HEK293 (cell line): Measurements from ENCODE around the gene RGS11.
A peak's percentile ranks its signal among the peaks of the same experiment; 100 is the strongest.

Experiments used
- EGR2 ChIP-seq: fragments of 450-650 bp; formaldehyde crosslinking; IDR thresholded peaks from 2 replicates; pipeline ENCODE4 v1.5.1; 2016; ENCODE audit warnings: low read depth, missing biosample characterization, missing genetic modification characterization
- FEZF1 ChIP-seq: fragments of 450-650 bp; formaldehyde crosslinking; IDR thresholded peaks from 2 replicates; pipeline ENCODE4 v1.5.1; 2016; ENCODE audit warnings: missing biosample characterization, missing genetic modification characterization
- GLIS1 ChIP-seq: fragments of 450-650 bp; formaldehyde crosslinking; IDR thresholded peaks from 2 replicates; pipeline ENCODE4 v1.5.1; 2016; ENCODE audit warnings: missing biosample characterization, missing genetic modification characterization
- HIC1 ChIP-seq: fragments of 450-650 bp; formaldehyde crosslinking; IDR thresholded peaks from 2 replicates; pipeline ENCODE4 v1.5.1; 2016; ENCODE audit warnings: missing biosample characterization, missing genetic modification characterization
- KLF1 ChIP-seq: fragments of 450-650 bp; formaldehyde crosslinking; IDR thresholded peaks from 2 replicates; pipeline ENCODE4 v1.5.1; 2016; ENCODE audit warnings: missing biosample characterization, missing genetic modification characterization
- KLF10 ChIP-seq: fragments of 450-650 bp; IDR thresholded peaks from 2 replicates; pipeline ENCODE4 v1.5.1; 2018; ENCODE audit warnings: missing biosample characterization, mild to moderate bottlenecking, missing genetic modification characterization
- KLF16 ChIP-seq: fragments of 450-650 bp; formaldehyde crosslinking; IDR thresholded peaks from 2 replicates; pipeline ENCODE4 v1.5.1; 2017; ENCODE audit warnings: missing biosample characterization, missing genetic modification characterization
- KLF9 ChIP-seq: fragments of 450-650 bp; formaldehyde crosslinking; IDR thresholded peaks from 2 replicates; pipeline ENCODE4 v1.5.1; 2016; ENCODE audit warnings: missing biosample characterization, missing genetic modification characterization, low read depth
- OVOL3 ChIP-seq: fragments of 450-650 bp; formaldehyde crosslinking; IDR thresholded peaks from 2 replicates; pipeline ENCODE4 v1.5.1; 2016; ENCODE audit warnings: missing biosample characterization, missing genetic modification characterization
- PBX3 ChIP-seq: sonication (generic); formaldehyde crosslinking; IDR thresholded peaks from 2 replicates; pipeline ENCODE4 v1.8.1; 2022; ENCODE audit warnings: mild to moderate bottlenecking, moderate library complexity, missing genetic modification reagents
- PRDM1 ChIP-seq: fragments of 450-650 bp; formaldehyde crosslinking; IDR thresholded peaks from 2 replicates; pipeline ENCODE4; 2016; ENCODE audit warnings: missing biosample characterization, missing genetic modification characterization
- PRDM4 ChIP-seq: fragments of 450-650 bp; formaldehyde crosslinking; IDR thresholded peaks from 2 replicates; pipeline ENCODE4 v1.5.1; 2017; ENCODE audit warnings: missing biosample characterization, missing genetic modification characterization
- ZBTB11 ChIP-seq: fragments of 450-650 bp; formaldehyde crosslinking; conservative IDR thresholded peaks from 2 replicates; pipeline ENCODE4 v1.5.1; 2016; ENCODE audit warnings: low read depth, missing biosample characterization, missing genetic modification characterization
- ZBTB48 ChIP-seq: fragments of 450-650 bp; formaldehyde crosslinking; IDR thresholded peaks from 2 replicates; pipeline ENCODE4 v1.5.1; 2016; ENCODE audit warnings: missing biosample characterization, missing genetic modification characterization
- ZEB2 ChIP-seq: fragments of 450-650 bp; formaldehyde crosslinking; IDR thresholded peaks from 2 replicates; pipeline ENCODE4 v1.5.1; 2016; ENCODE audit warnings: missing biosample characterization, missing genetic modification characterization
- ZFHX2 ChIP-seq: fragments of 450-650 bp; formaldehyde crosslinking; conservative IDR thresholded peaks from 2 replicates; pipeline ENCODE4 v1.5.1; 2016; ENCODE audit warnings: missing biosample characterization, missing genetic modification characterization
- ZFP69B ChIP-seq: fragments of 450-650 bp; formaldehyde crosslinking; IDR thresholded peaks from 2 replicates; pipeline ENCODE4 v1.5.1; 2016; ENCODE audit warnings: missing biosample characterization, missing genetic modification characterization
- ZNF169 ChIP-seq: fragments of 450-650 bp; formaldehyde crosslinking; IDR thresholded peaks from 2 replicates; pipeline ENCODE4 v1.5.1; 2016; ENCODE audit warnings: missing biosample characterization, missing genetic modification characterization
- ZNF266 ChIP-seq: fragments of 450-650 bp; formaldehyde crosslinking; IDR thresholded peaks from 2 replicates; pipeline ENCODE4 v1.5.1; 2016; ENCODE audit warnings: missing biosample characterization, missing genetic modification characterization, low read depth
- ZNF398 ChIP-seq: fragments of 450-650 bp; formaldehyde crosslinking; IDR thresholded peaks from 2 replicates; pipeline ENCODE4 v1.5.1; 2017; ENCODE audit warnings: missing biosample characterization, missing genetic modification characterization
- ZNF449 ChIP-seq: fragments of 450-650 bp; formaldehyde crosslinking; IDR thresholded peaks from 2 replicates; pipeline ENCODE4 v1.5.1; 2017; ENCODE audit warnings: missing biosample characterization, mild to moderate bottlenecking, missing genetic modification characterization, moderate library complexity
- ZNF600 ChIP-seq: fragments of 450-650 bp; formaldehyde crosslinking; IDR thresholded peaks from 2 replicates; pipeline ENCODE4 v1.5.1; 2016; ENCODE audit warnings: missing biosample characterization, missing genetic modification characterization
- ZNF777 ChIP-seq: fragments of 450-650 bp; formaldehyde crosslinking; IDR thresholded peaks from 2 replicates; pipeline ENCODE4 v1.5.1; 2017; ENCODE audit warnings: missing biosample characterization, missing genetic modification characterization, borderline replicate concordance
- ZSCAN18 ChIP-seq: fragments of 450-650 bp; formaldehyde crosslinking; IDR thresholded peaks from 2 replicates; pipeline ENCODE4 v1.5.1; 2016; ENCODE audit warnings: missing biosample characterization, missing genetic modification characterization

RGS11 gene

GRCh38 chr16:228852-229730, 46.7 kb downstream of the RGS11 start, which contains the start of gene LUC7L (continued):
- TF ChIP-seq PRDM4 (tag by site-specific recombination), result no peak
- TF ChIP-seq ZNF169, result no peak
- peak; percentile 58; the same call in 1 of the 2 replicates for TF ChIP-seq ZNF398 (tag by site-specific recombination)
- peak; percentile 46; the same call in 1 of the 2 replicates for TF ChIP-seq HIC1 (tag by site-specific recombination)
- peak; percentile 58; the same call in 1 of the 2 replicates for TF ChIP-seq KLF1
- TF ChIP-seq PRDM1, result no peak
- 0 out of 2 replicates have a peak, but pooled peaks have one; percentile 61 for TF ChIP-seq OVOL3 (tag by site-specific recombination)
- peak; percentile 2; the same call in 1 of the 2 replicates for TF ChIP-seq GLIS1 (tag by site-specific recombination)
- peak; percentile 93 for TF ChIP-seq PBX3 (CRISPR knock-in tag)
- no peak; the same call in 1 of the 2 replicates for TF ChIP-seq ZBTB48
- peak; percentile 68 for TF ChIP-seq ZNF600 (tag by site-specific recombination)
- peak; percentile 65; the same call in 1 of the 2 replicates for TF ChIP-seq KLF10
- 0 out of 2 replicates have a peak, but pooled peaks have one; percentile 43 for TF ChIP-seq ZSCAN18 (tag by site-specific recombination)
- peak; percentile 91 for TF ChIP-seq ZNF449
- peak; percentile 94 for TF ChIP-seq KLF16 (tag by site-specific recombination)
- TF ChIP-seq ZFHX2 (tag by site-specific recombination), result peak; percentile 89
- TF ChIP-seq ZNF266 (tag by site-specific recombination), result no peak
- peak; percentile 61; the same call in 1 of the 2 replicates for TF ChIP-seq ZFP69B (tag by site-specific recombination)
- TF ChIP-seq ZEB2 (tag by site-specific recombination), result peak; percentile 88
- peak; percentile 78; the same call in 1 of the 2 replicates for TF ChIP-seq ZNF777 (tag by site-specific recombination)
- peak; percentile 73 for TF ChIP-seq KLF9
- TF ChIP-seq EGR2 (tag by site-specific recombination), result peak; percentile 77
- peak; percentile 79 for TF ChIP-seq ZBTB11 (tag by site-specific recombination)
- TF ChIP-seq FEZF1 (tag by site-specific recombination), result no peak
